Measurements from ENCODE around the gene ACSM3.

ACSM3 gene

DNA sequence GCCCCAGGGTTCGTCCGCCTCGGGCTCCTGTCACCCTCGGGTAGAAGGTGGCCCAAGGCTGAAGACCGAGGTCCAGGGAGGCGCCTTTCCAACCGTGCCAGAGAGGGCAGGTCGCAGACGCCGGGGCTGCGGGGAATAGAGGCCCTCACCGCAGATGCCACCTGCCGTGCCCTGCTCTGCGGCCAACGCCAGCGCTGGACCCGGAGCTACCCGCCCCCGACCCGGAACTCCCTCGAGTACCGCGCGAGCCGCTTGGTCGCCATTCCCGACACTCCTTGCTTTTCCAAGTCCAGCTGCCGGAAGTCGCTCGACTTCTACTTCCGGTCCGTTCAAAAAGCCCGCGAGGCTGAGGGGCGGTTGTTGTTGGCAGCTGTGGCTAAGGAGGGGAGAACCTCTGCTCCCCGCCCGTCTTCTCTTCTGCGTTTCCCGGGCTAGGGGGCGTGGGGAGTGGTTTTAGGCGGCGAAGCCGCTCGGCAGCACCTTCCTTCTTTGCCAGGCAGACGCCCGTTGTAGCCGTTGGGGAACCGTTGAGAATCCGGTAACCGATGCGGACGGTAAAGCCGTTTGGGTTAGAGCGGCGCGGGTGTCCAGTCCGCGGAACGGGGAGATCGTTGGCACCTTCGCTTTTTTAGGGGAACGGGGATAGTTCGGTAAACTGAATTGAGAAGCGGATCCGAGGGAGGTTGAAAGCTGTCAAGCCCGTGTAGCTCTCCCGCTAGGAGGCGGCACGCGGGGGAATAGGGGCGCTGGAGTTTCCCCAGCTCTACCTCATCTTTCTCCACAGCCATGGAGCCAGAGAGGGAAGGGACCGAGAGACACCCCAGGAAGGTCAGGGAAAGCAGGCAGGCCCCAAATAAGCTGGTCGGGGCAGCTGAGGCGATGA, 42.6 kb downstream of the ACSM3 start, which contains the start of the genes ERI2 and REXO5:
ERI2 (minus strand) TSS at position 305 of the 883 bp plus-strand sequence; CDS start at position 263, 42 bp downstream.
REXO5 (plus strand) TSS at position 360 of the 883 bp plus-strand sequence; CDS start at position 787, 427 bp downstream.
- Histone ChIP-seq H3K9ac (ENCODE audit: low read length) (peak within 1 kb of the TSS; percentile 93), H4K8ac (ENCODE audit: low read length) (peak within 1 kb of the TSS; percentile 97), H2BK5ac (ENCODE audit: low read depth, low read length, poor library complexity, severe bottlenecking) (no peak within 1 kb of the TSS), H3K9me3 (ENCODE audit: control insufficient read depth, low read length) (no peaks in the 10 kb centered on the region), H3K4me1 (ENCODE audit: control insufficient read depth, insufficient read depth, low read depth, low read length) (peaks cover 3% of the 10 kb centered on the region), H3K4me2 (ENCODE audit: low read length, poor library complexity, severe bottlenecking) (peak within 1 kb of the TSS; percentile 70), H3K79me1 (replicated peaks; ENCODE audit: low read length, poor library complexity, severe bottlenecking) (peaks cover 8% of the 10 kb centered on the region), H2BK15ac (ENCODE audit: low read depth, poor library complexity, severe bottlenecking) (peak within 1 kb of the TSS; percentile 94), H4K91ac (ENCODE audit: low read length) (peak within 1 kb of the TSS; percentile 91), H3K36me3 (ENCODE audit: control insufficient read depth in 1 of 2, insufficient read depth in 2 of 2, low read depth in 1 of 2, low read length in 2 of 2) (no peaks in the 10 kb centered on the region), H3K14ac (ENCODE audit: low read length in 2 of 2) (peak within 1 kb of the TSS in 1 of 2 experiments; percentile 50), H3K27ac (ENCODE audit: low read length, poor library complexity, severe bottlenecking) (peak within 1 kb of the TSS; percentile 76), H3K27me3 (ENCODE audit: control insufficient read depth in 1 of 2, insufficient read depth in 1 of 2, low read length in 2 of 2) (no peaks in the 10 kb centered on the region), H2AFZ (ENCODE audit: low read depth, low read length) (peak within 1 kb of the TSS; percentile 99), H3K18ac (ENCODE audit: low read depth in 1 of 2, low read length in 2 of 2) (peak within 1 kb of the TSS; percentile 80 to 97), H2BK120ac (ENCODE audit: low read depth, low read length) (no peak within 1 kb of the TSS), H3K4me3 (ENCODE audit: insufficient read depth in 1 of 2, low read depth in 1 of 2, low read length in 2 of 2) (peak within 1 kb of the TSS; percentile 91 to 99), H2BK12ac (ENCODE audit: low read length in 2 of 2) (no peak within 1 kb of the TSS), H2AK5ac (ENCODE audit: low read length, severe bottlenecking) (no peak within 1 kb of the TSS), H3K23ac (ENCODE audit: low read length in 2 of 2) (peak within 1 kb of the TSS in 1 of 2 experiments; percentile 74), H3K4ac (ENCODE audit: low read depth in 1 of 2, low read length in 2 of 2) (peak within 1 kb of the TSS; percentile 79 to 89)
- DNase-seq: peak; percentile 98
- under 1% methylated on average over 61 of the region's 74 CpGs for WGBS

DNA sequence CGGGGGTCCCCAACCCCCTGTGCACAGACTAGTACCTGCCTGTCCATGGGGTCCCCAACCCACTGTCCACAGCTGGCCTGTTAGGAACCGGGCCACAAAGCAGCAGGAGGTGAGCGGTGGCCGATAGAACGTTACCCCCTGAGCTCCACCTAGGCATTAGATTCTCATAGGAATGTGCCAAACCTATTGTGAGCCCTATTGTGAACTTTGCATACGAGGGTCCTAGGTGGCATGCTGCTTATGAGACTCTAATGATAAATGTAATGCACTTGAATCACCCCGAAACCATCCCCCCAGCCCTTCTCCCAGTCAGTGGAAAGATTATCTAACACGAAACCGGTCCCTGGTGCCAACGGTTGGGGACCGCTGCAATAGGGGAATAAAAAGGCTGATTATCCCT, 44.0 kb downstream of the ACSM3 start:
- H3K36me3 ChIP-seq (ENCODE audit: control insufficient read depth in 1 of 2, insufficient read depth in 2 of 2, low read depth in 1 of 2, low read length in 2 of 2): no peaks in the 10 kb centered on the region
- H2BK12ac ChIP-seq (ENCODE audit: low read length in 2 of 2): no peak overlapping the region
- no peak overlapping the region for H4K91ac ChIP-seq (ENCODE audit: low read length)
- H3K4ac ChIP-seq (ENCODE audit: low read depth in 1 of 2, low read length in 2 of 2): no peak overlapping the region
- DNase-seq: no peak
- H3K14ac ChIP-seq (ENCODE audit: low read length in 2 of 2): no peak overlapping the region
- peak overlapping the region in 1 of 2 experiments; percentile 99 for H3K4me3 ChIP-seq (ENCODE audit: insufficient read depth in 1 of 2, low read depth in 1 of 2, low read length in 2 of 2)
- H2BK15ac ChIP-seq (ENCODE audit: low read depth, poor library complexity, severe bottlenecking): no peak overlapping the region
- WGBS: over 99% methylated on average over 9 of the region's 11 CpGs
- H3K23ac ChIP-seq (ENCODE audit: low read length in 2 of 2): no peak overlapping the region
- no peak overlapping the region for H3K27ac ChIP-seq (ENCODE audit: low read length, poor library complexity, severe bottlenecking)
- peak overlapping the region; percentile 4 for H4K8ac ChIP-seq (ENCODE audit: low read length)
- no peaks in the 10 kb centered on the region for H3K27me3 ChIP-seq (ENCODE audit: control insufficient read depth in 1 of 2, insufficient read depth in 1 of 2, low read length in 2 of 2)
- H2AFZ ChIP-seq (ENCODE audit: low read depth, low read length): no peak overlapping the region
- no peak overlapping the region for H2BK120ac ChIP-seq (ENCODE audit: low read depth, low read length)
- H3K4me1 ChIP-seq (ENCODE audit: control insufficient read depth, insufficient read depth, low read depth, low read length): peaks cover 3% of the 10 kb centered on the region
- H3K9ac ChIP-seq (ENCODE audit: low read length): peak overlapping the region; percentile 93
- no peak overlapping the region for H2BK5ac ChIP-seq (ENCODE audit: low read depth, low read length, poor library complexity, severe bottlenecking)
- peaks cover 8% of the 10 kb centered on the region for H3K79me1 ChIP-seq (replicated peaks; ENCODE audit: low read length, poor library complexity, severe bottlenecking)
- no peak overlapping the region for H3K4me2 ChIP-seq (ENCODE audit: low read length, poor library complexity, severe bottlenecking)
- H3K18ac ChIP-seq (ENCODE audit: low read depth in 1 of 2, low read length in 2 of 2): no peak overlapping the region
- H2AK5ac ChIP-seq (ENCODE audit: low read length, severe bottlenecking): no peak overlapping the region
- H3K9me3 ChIP-seq (ENCODE audit: control insufficient read depth, low read length): no peaks in the 10 kb centered on the region

DNA sequence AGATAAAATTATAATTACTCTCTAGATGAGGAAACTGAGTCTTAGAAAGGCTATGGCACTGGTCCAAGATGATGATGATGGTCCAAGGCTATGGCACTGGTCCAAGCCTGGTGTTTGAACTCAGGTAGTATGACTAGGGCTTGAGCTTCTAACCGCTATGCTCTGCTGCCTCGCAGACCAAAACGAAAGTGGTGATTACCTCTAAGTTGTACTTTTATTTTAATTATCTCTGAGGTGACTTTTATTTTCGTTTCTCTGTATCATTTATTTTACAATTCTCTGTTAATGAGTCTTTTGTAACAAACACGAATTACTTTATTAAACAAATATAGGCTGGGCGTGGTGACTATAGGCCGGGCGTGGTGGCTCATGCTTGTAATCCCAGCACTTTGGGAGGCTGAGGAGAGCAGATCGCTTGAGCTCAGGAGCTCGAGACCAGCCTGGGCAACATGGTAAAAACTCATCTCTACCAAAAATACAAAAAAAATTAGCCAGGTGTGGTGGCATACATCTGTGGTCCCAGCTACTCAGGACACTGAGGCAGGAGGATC, 48.1 kb downstream of the ACSM3 start:
- Histone ChIP-seq H3K4me3 (ENCODE audit: insufficient read depth in 1 of 2, low read depth in 1 of 2, low read length in 2 of 2) (no peak overlapping the region), H3K4me2 (ENCODE audit: low read length, poor library complexity, severe bottlenecking) (no peak overlapping the region), H3K9me3 (ENCODE audit: control insufficient read depth, low read length) (no peaks in the 10 kb centered on the region), H3K4ac (ENCODE audit: low read depth in 1 of 2, low read length in 2 of 2) (no peak overlapping the region), H3K23ac (ENCODE audit: low read length in 2 of 2) (no peak overlapping the region), H3K4me1 (ENCODE audit: control insufficient read depth, insufficient read depth, low read depth, low read length) (peaks cover 3% of the 10 kb centered on the region), H3K27me3 (ENCODE audit: control insufficient read depth in 1 of 2, insufficient read depth in 1 of 2, low read length in 2 of 2) (no peaks in the 10 kb centered on the region), H2AFZ (ENCODE audit: low read depth, low read length) (no peak overlapping the region), H2AK5ac (ENCODE audit: low read length, severe bottlenecking) (no peak overlapping the region), H2BK5ac (ENCODE audit: low read depth, low read length, poor library complexity, severe bottlenecking) (no peak overlapping the region), H3K79me1 (replicated peaks; ENCODE audit: low read length, poor library complexity, severe bottlenecking) (peaks cover 8% of the 10 kb centered on the region), H3K9ac (ENCODE audit: low read length) (no peak overlapping the region), H2BK15ac (ENCODE audit: low read depth, poor library complexity, severe bottlenecking) (no peak overlapping the region), H4K8ac (ENCODE audit: low read length) (no peak overlapping the region), H2BK12ac (ENCODE audit: low read length in 2 of 2) (no peak overlapping the region), H3K18ac (ENCODE audit: low read depth in 1 of 2, low read length in 2 of 2) (no peak overlapping the region), H4K91ac (ENCODE audit: low read length) (no peak overlapping the region), H3K27ac (ENCODE audit: low read length, poor library complexity, severe bottlenecking) (no peak overlapping the region), H3K14ac (ENCODE audit: low read length in 2 of 2) (no peak overlapping the region), H2BK120ac (ENCODE audit: low read depth, low read length) (no peak overlapping the region), H3K36me3 (ENCODE audit: control insufficient read depth in 1 of 2, insufficient read depth in 2 of 2, low read depth in 1 of 2, low read length in 2 of 2) (peaks cover 3 to 25% of the 10 kb centered on the region in 2 experiments)
- WGBS: 97% methylated on average over 7 of the region's 10 CpGs
- DNase-seq: no peak

DNA sequence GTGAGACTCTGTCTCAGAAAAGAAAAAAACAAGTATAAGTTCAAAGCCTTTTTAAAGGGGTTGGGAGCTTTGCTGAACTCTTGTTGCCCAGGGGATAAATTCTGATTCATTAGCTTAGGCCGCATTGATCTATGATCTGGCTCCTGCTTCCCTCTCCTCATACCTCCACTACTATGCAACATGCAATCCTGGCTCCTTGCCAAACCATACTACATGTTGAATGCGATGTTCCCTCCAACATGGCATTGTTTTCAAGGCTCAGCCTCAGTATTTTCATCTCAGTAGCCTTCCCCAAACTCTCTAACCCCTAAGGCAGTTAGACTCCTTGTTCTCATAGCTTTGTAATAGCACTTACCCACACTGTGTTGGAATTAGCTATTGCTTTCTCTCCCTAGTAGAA, 48.7 kb downstream of the ACSM3 start:
- Histone ChIP-seq H4K91ac (ENCODE audit: low read length) (no peak overlapping the region), H3K9ac (ENCODE audit: low read length) (no peak overlapping the region), H3K27me3 (ENCODE audit: control insufficient read depth in 1 of 2, insufficient read depth in 1 of 2, low read length in 2 of 2) (no peaks in the 10 kb centered on the region), H3K4me2 (ENCODE audit: low read length, poor library complexity, severe bottlenecking) (no peak overlapping the region), H3K23ac (ENCODE audit: low read length in 2 of 2) (no peak overlapping the region), H2AK5ac (ENCODE audit: low read length, severe bottlenecking) (no peak overlapping the region), H3K79me1 (replicated peaks; ENCODE audit: low read length, poor library complexity, severe bottlenecking) (peaks cover 8% of the 10 kb centered on the region), H3K36me3 (ENCODE audit: control insufficient read depth in 1 of 2, insufficient read depth in 2 of 2, low read depth in 1 of 2, low read length in 2 of 2) (peaks cover 3 to 28% of the 10 kb centered on the region in 2 experiments), H3K27ac (ENCODE audit: low read length, poor library complexity, severe bottlenecking) (no peak overlapping the region), H4K8ac (ENCODE audit: low read length) (no peak overlapping the region), H3K18ac (ENCODE audit: low read depth in 1 of 2, low read length in 2 of 2) (no peak overlapping the region), H3K9me3 (ENCODE audit: control insufficient read depth, low read length) (no peaks in the 10 kb centered on the region), H3K4me3 (ENCODE audit: insufficient read depth in 1 of 2, low read depth in 1 of 2, low read length in 2 of 2) (no peak overlapping the region), H3K4me1 (ENCODE audit: control insufficient read depth, insufficient read depth, low read depth, low read length) (peaks cover 2% of the 10 kb centered on the region), H2AFZ (ENCODE audit: low read depth, low read length) (no peak overlapping the region), H2BK15ac (ENCODE audit: low read depth, poor library complexity, severe bottlenecking) (no peak overlapping the region), H3K14ac (ENCODE audit: low read length in 2 of 2) (no peak overlapping the region), H2BK5ac (ENCODE audit: low read depth, low read length, poor library complexity, severe bottlenecking) (no peak overlapping the region), H2BK12ac (ENCODE audit: low read length in 2 of 2) (no peak overlapping the region), H3K4ac (ENCODE audit: low read depth in 1 of 2, low read length in 2 of 2) (no peak overlapping the region), H2BK120ac (ENCODE audit: low read depth, low read length) (no peak overlapping the region)
- WGBS: 85% methylated on average over 2 of the region's 2 CpGs
- no peak for DNase-seq

Measured in mesenchymal stem cell (in vitro differentiated cells and primary cell).